ENCODE results near the gene ADK.

Gene ADK

GRCh38 chr10:74628136-74628535 lies 477.1 kb downstream of the ADK start:
- DNase-seq, result no peak

DNA sequence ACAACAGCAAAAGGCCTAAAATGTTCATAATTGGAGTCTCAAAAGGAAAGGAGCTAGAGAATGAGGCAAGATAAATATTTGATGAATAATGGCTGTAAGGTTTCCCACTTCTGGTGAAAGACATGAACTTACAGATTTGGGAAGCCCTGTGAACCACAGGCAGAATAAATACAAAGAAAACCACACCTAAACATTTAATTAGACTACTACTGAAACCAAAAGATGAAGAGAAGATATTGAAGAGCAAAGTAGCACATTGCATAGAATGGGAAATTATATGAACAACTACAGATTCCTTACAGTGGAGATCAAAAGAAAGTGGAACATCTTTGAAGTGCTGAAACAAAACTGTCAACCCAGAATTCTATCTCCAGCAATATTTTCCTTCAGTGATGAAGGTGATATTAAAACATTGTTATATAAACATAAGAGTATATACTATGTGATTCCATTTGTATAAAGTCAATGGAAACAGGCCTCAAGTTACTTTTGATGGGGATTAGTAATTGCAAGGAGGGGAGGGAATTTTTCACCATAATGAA lies 484.0 kb downstream of the ADK start:
- no peak for DNase-seq

DNA sequence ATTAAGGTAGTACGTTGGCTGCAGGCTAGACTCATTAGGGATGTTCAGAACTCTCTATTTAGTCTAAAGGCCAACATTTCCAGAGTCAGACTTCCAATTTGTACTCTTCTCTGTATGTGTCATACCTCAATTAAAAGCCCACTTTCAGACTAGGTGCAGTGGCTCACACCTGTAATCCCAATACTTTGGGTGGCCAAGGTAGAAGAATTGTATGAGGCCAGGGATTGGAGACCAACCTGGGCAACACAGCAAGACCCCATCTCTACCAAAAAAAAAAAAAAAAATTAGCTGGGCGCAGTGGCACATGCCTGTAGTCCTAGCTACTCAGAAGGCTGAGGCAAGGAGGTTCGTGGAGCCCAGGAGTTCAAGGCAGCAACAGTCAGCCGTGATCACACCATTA lies 484.6 kb downstream of the ADK start:
- no peak for DNase-seq

DNA sequence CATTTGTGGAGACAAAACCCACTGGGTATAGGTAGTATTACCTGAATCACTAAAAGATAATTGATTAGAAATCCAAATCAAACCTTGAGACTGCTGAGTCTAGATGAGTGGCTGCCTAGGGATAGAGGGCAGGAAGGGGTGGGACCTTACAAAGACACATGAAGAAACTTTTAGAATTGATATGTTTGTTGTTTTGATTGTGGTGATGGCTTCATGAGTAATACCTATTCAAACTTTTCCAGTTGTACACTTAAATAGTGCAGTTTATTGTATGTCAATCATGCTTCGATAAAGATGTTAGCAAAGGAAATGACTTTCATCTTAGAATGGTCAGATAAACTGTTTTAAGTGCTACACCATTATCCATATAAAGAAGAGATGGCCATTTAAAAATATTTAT lies 486.7 kb downstream of the ADK start:
- no peak for DNase-seq

- DNase-seq, result peak; percentile 35
These were observed 489.3 kb downstream of the ADK start for GRCh38 chr10:74640134-74640921.

GRCh38 chr10:74641659-74642058 lies 490.6 kb downstream of the ADK start:
- DNase-seq, result peak; percentile 12

DNA sequence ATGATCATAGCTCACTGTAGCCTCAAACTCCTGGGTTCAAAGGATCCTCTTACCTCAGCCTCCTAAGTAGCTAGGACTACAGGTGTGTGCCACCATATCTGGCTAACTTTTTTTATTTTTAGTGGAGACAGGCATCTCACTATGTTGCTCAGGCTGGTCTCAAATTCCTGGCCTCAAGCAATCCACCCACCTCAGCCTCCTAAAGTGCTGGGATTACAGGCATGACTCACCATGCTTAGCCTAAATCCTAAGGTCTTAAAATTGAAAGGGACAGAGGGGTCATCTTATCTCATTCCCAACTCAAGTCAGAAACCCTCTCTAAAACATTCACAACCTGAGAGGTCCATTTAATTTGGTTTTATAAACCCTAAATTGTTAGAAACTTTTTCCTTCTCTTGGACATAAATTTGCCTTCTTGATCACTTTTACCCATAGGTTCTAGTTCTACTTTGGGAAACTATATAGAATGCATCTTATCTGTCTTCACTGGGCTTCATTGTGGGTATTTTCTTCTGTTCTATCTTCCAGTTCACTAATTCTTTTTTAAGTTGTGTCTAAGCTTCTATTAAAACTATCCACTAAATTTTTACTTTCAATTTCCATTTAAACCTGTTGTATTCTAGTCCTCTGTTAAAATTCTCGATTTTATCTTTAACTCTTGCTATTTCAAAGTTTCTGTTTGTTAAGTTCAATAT lies 492.0 kb downstream of the ADK start:
- no peak for DNase-seq

GRCh38 chr10:74643596-74643975 lies 492.6 kb downstream of the ADK start:
- no peak for DNase-seq

DNA sequence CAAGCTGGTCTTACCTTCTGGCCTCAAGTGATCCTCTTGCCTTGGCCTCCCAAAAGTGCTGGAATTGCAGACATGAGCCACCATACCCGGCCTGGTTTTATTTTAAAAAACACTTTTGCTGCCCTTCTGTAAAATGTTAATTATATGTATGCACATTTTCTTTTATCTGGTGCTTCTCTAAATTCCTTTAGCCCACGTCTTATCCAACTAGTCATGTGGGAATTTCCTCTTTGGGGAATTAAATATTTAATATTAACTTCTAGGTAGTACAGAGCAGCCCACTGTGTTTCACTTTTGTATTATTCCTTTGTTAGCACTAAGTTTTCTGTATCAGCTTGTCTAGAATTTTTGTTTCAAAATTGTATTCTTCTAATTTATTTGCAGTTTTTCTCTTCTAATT lies 493.7 kb downstream of the ADK start:
- no peak for DNase-seq

DNA sequence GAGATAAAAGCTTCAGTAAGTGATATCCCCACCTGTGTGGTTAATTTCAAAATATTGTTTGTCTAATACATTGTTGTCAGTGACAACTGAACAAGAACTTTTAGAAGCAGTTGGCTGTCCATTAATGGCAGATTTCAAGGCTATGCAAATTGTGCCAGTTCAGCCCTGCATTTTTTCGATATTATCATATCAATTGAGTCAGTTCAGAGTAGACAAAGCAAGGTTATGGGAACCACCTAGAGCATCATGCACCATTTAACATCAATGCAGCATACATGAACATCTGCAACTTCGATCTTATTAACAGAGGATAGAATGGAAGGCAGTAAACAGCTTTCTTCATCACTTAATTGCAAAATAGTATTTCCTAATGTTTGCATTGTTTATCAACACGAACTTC lies 494.7 kb downstream of the ADK start:
- peak; percentile 68 for DNase-seq

GRCh38 chr10:74650613-74651012 lies 499.6 kb downstream of the ADK start:
- DNase-seq, result no peak

- DNase-seq, result no peak
These were observed 500.5 kb downstream of the ADK start for GRCh38 chr10:74651565-74651964.

GRCh38 chr10:74652664-74653063 lies 501.6 kb downstream of the ADK start:
- DNase-seq, result no peak

DNA sequence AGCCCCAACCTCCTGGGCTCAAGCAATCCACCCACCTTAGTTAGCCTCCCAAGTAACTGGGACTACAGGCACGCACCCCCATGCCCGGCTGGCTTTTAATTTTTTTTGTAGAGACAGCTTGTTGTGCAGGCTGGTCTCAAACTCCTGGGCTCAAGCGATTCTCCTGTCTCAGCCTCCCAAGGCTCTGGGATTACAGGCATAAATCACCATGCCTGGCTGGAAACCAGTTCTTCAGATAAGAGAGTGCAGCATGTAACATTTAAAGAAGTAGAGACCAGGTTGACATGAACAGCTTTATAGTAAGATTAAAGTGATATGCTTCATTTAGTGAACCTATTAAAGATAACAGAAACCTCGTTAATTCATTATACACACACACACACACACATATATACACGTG lies 507.5 kb downstream of the ADK start:
- DNase-seq, result no peak

DNA sequence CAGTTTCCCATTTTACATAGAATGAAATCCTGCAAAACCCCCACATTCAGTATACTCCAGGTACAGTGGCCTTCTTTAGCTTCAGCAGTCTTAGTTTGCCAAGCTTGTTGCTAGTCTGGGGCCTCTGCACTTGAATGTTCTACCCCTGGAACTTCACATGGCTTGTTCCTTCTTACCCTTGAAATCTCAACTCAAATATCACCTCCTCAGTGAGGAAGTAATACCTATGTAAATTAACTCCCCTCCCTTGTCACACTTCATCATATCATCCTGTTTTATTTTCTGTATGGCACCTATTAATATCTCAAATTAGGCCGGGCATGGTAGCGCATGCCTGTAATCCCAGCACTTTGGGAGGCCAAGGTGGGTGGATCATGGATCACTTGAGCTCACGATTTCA lies 511.6 kb downstream of the ADK start:
- no peak for DNase-seq

DNA sequence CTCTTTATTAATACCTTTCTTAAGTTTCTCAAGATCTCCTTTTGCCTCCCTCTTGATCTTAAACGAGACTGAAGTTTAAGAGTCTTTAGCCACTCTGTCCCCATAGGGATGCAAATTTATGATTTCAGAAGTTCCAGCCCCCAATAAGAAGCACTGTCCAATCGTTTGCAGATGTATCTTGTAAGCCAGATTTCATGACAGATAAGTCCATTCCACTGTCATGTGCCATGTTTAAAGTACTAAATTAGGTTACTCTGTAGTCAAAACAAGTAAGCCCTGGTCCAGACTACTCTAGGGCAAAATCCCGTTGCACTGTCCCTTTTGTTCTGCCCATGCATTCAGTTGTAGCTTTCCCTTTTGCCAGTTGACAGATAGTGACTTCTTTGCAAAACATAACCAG lies 518.2 kb downstream of the ADK start:
- no peak for DNase-seq

DNA sequence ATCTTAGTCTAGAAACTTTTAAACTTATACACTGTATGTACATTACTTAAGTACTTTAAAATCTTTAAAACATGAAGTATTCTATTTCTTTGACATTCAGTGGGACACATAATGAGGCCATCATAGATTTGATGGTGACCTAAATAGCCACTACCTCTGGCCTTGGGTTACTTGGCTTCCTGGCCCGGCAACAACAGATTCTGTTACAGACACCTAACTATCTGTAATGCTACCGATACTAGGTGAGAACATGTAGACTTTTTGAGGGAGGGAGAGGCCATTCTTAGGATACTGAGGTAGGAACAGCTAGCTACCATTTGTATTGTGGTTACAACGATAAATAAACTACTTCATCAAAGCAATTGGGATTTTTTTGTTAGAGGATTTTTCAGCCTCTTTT lies 520.7 kb downstream of the ADK start:
- no peak for DNase-seq

GRCh38 chr10:74672430-74673165 lies 521.6 kb downstream of the ADK start:
- DNase-seq, result no peak

GRCh38 chr10:74674927-74675326 lies 523.9 kb downstream of the ADK start:
- DNase-seq, result no peak

DNA sequence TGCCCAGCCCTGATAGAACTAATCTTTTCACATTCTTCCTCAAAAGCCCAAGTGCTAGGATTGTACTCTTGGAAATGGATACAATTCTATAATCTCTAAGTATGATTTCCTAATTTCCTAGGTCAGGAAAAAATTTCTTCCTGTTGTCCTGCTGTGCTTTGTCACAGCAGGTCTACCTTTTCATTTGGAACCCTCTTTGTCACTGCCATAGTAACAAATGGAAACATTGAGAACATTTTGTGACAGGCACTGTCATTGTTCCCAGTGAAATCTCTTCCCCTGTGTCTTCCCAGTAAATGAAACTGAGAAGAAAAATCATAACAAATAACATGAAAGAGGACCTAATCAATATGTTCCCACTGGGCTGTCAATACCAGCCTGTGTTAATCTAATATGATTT lies 524.5 kb downstream of the ADK start:
- peak; percentile 48 for DNase-seq

- no peak for DNase-seq
These were observed 526.9 kb downstream of the ADK start for GRCh38 chr10:74677951-74678350.

DNA sequence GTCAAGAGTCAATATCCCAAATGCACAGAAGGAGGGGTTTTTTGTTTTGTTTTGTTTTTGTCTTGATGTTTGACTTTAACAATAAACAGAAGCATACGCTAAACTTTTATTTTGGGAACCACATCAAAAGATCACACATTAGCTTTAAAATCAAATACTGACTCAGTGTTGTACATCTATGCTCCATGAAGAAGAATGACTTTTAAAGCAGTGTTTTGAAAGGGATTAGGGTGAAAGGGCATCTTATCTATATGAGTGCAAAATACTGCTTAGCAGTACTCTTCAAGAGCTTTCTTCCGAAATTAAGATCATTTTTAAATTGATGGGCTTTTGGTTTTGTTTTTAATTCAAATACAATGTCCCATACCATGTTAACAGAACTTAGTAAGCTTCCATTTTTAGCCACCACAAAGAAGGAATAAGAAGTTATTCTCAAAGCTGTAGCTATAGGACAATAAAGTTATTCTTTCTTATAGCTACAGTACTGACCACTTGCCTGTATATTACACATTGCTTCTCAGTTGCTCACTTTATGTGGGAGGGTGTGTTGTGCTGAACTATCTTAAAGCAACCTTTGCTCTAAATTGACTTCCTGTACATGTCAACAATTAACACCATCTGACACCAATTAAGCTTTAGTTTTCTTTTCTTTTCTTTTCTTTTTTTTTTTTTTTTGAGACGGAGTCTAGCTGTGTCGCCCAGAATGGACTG lies 531.1 kb downstream of the ADK start:
- peak; percentile 18 for DNase-seq

- DNase-seq, result peak; percentile 6
These were observed 532.0 kb downstream of the ADK start for GRCh38 chr10:74683067-74683466.

Measured in NCI-H146 (cell line).